ENCODE measurements around the gene GALNT17.

Gene GALNT17

GRCh38 chr7:71649812-71650211 lies 517.9 kb downstream of the GALNT17 start:
- no peak for DNase-seq (ENCODE audit: extremely low spot score)
- CTCF ChIA-PET, result no interaction called here
- POLR2A ChIA-PET, result no interaction called here

GRCh38 chr7:71650653-71651337 lies 518.9 kb downstream of the GALNT17 start:
- CTCF ChIA-PET, result interaction anchor here (0.6 kb wide), 1 partner anchor 693 kb away, joined by 6 read pairs; no protein-coding TSS in a partner anchor
- DNase-seq (ENCODE audit: extremely low spot score), result no peak
- POLR2A ChIA-PET, result no interaction called here
- no peak for TF ChIP-seq LEF1 (IDR thresholded peaks at IDR 0.05; ENCODE audit: borderline replicate concordance)

More at GRCh38 chr7:71649812-71650211, 517.9 kb downstream of the GALNT17 start:
- TF ChIP-seq PKNOX1 (IDR thresholded peaks at IDR 0.05) (no peak), FOXM1 (IDR thresholded peaks at IDR 0.05; ENCODE audit: borderline replicate concordance) (no peak), BHLHE40 (IDR thresholded peaks at IDR 0.05; ENCODE audit: borderline replicate concordance) (no peak), ARNT (IDR thresholded peaks at IDR 0.05) (no peak), SUZ12 (IDR thresholded peaks at IDR 0.05) (no peak), FOXA1 (IDR thresholded peaks at IDR 0.05) (no peak), LEF1 (IDR thresholded peaks at IDR 0.05; ENCODE audit: borderline replicate concordance) (no peak), SP1 (IDR thresholded peaks at IDR 0.05) (no peak), ELF4 (IDR thresholded peaks at IDR 0.05) (no peak), HDGF (IDR thresholded peaks at IDR 0.05; ENCODE audit: borderline replicate concordance) (no peak), TARDBP (IDR thresholded peaks at IDR 0.05) (no peak), NFRKB (IDR thresholded peaks at IDR 0.05) (no peak), CTBP1 (IDR thresholded peaks at IDR 0.05; ENCODE audit: borderline replicate concordance) (no peak), ZNF384 (IDR thresholded peaks at IDR 0.05) (no peak), FOXK2 (IDR thresholded peaks at IDR 0.05) (no peak)

- CTCF ChIA-PET, result interaction anchor here (0.6 kb wide), 1 partner anchor 66 kb away, joined by 4 read pairs; no protein-coding TSS in a partner anchor
- POLR2A ChIA-PET, result no interaction called here
- TF ChIP-seq SUZ12 (IDR thresholded peaks at IDR 0.05) (no peak), ZNF384 (IDR thresholded peaks at IDR 0.05) (no peak), FOXA1 (IDR thresholded peaks at IDR 0.05) (no peak), CTBP1 (IDR thresholded peaks at IDR 0.05; ENCODE audit: borderline replicate concordance) (no peak), L3MBTL2 (conservative IDR thresholded peaks at IDR 0.05) (no peak), FOXM1 (IDR thresholded peaks at IDR 0.05; ENCODE audit: borderline replicate concordance) (no peak), NFRKB (IDR thresholded peaks at IDR 0.05) (no peak), LEF1 (IDR thresholded peaks at IDR 0.05; ENCODE audit: borderline replicate concordance) (no peak), ELF4 (IDR thresholded peaks at IDR 0.05) (no peak), SP1 (IDR thresholded peaks at IDR 0.05) (no peak), ARNT (IDR thresholded peaks at IDR 0.05) (no peak), FOXK2 (IDR thresholded peaks at IDR 0.05) (no peak), HDGF (IDR thresholded peaks at IDR 0.05; ENCODE audit: borderline replicate concordance) (no peak), TARDBP (IDR thresholded peaks at IDR 0.05) (no peak), BHLHE40 (IDR thresholded peaks at IDR 0.05; ENCODE audit: borderline replicate concordance) (no peak), PKNOX1 (IDR thresholded peaks at IDR 0.05) (no peak)
- no peak for DNase-seq (ENCODE audit: extremely low spot score)
Measured at GRCh38 chr7:71652510-71652909, 520.6 kb downstream of the GALNT17 start.

GRCh38 chr7:71657386-71657785 lies 525.4 kb downstream of the GALNT17 start:
- no peak for DNase-seq (ENCODE audit: extremely low spot score)
- POLR2A ChIA-PET, result no interaction called here
- TF ChIP-seq ARNT (IDR thresholded peaks at IDR 0.05) (no peak), FOXA1 (IDR thresholded peaks at IDR 0.05) (no peak), PKNOX1 (IDR thresholded peaks at IDR 0.05) (no peak), BHLHE40 (IDR thresholded peaks at IDR 0.05; ENCODE audit: borderline replicate concordance) (no peak), LEF1 (IDR thresholded peaks at IDR 0.05; ENCODE audit: borderline replicate concordance) (no peak), SP1 (IDR thresholded peaks at IDR 0.05) (no peak), FOXK2 (IDR thresholded peaks at IDR 0.05) (no peak), NFRKB (IDR thresholded peaks at IDR 0.05) (no peak), TARDBP (IDR thresholded peaks at IDR 0.05) (no peak), SUZ12 (IDR thresholded peaks at IDR 0.05) (no peak), L3MBTL2 (conservative IDR thresholded peaks at IDR 0.05) (no peak)
- CTCF ChIA-PET, result no interaction called here

- no peak for DNase-seq (ENCODE audit: extremely low spot score)
- ChIA-PET CTCF (no interaction called here), POLR2A (no interaction called here)
- TF ChIP-seq L3MBTL2 (conservative IDR thresholded peaks at IDR 0.05) (no peak), ZNF384 (IDR thresholded peaks at IDR 0.05) (no peak), FOXA1 (IDR thresholded peaks at IDR 0.05) (no peak)
Measured at GRCh38 chr7:71659622-71660021, 527.7 kb downstream of the GALNT17 start.

- CTCF ChIA-PET, result no interaction called here
- no peak for DNase-seq (ENCODE audit: extremely low spot score)
- POLR2A ChIA-PET, result no interaction called here
- TF ChIP-seq SUZ12 (IDR thresholded peaks at IDR 0.05) (no peak), TARDBP (IDR thresholded peaks at IDR 0.05) (no peak), NFRKB (IDR thresholded peaks at IDR 0.05) (no peak), ELF4 (IDR thresholded peaks at IDR 0.05) (no peak), FOXA1 (IDR thresholded peaks at IDR 0.05) (no peak), ARNT (IDR thresholded peaks at IDR 0.05) (no peak), PKNOX1 (IDR thresholded peaks at IDR 0.05) (no peak), HDGF (IDR thresholded peaks at IDR 0.05; ENCODE audit: borderline replicate concordance) (no peak), LEF1 (IDR thresholded peaks at IDR 0.05; ENCODE audit: borderline replicate concordance) (no peak), SP1 (IDR thresholded peaks at IDR 0.05) (no peak), FOXK2 (IDR thresholded peaks at IDR 0.05) (no peak), CTBP1 (IDR thresholded peaks at IDR 0.05; ENCODE audit: borderline replicate concordance) (no peak), FOXM1 (IDR thresholded peaks at IDR 0.05; ENCODE audit: borderline replicate concordance) (no peak), BHLHE40 (IDR thresholded peaks at IDR 0.05; ENCODE audit: borderline replicate concordance) (no peak), L3MBTL2 (conservative IDR thresholded peaks at IDR 0.05) (no peak), ZNF384 (IDR thresholded peaks at IDR 0.05) (no peak)
Measured at GRCh38 chr7:71661671-71662224, 529.8 kb downstream of the GALNT17 start.
